Articular chondrocyte of knee joint (primary cell): ENCODE results near the gene AMIGO1. TPM values are rescaled to one million over a fixed set of nuclear protein-coding genes. Genes with fewer than 3 reads are reported as not detected.

Source experiments
- total RNA-seq: library from RNA; depleted of rRNA; stranded (reverse); fragments of >200 nt; gene quantifications from 2 replicates; pipeline ENCODE4 v1.2.3, GENCODE V29; 2012

AMIGO1 gene, protein sequence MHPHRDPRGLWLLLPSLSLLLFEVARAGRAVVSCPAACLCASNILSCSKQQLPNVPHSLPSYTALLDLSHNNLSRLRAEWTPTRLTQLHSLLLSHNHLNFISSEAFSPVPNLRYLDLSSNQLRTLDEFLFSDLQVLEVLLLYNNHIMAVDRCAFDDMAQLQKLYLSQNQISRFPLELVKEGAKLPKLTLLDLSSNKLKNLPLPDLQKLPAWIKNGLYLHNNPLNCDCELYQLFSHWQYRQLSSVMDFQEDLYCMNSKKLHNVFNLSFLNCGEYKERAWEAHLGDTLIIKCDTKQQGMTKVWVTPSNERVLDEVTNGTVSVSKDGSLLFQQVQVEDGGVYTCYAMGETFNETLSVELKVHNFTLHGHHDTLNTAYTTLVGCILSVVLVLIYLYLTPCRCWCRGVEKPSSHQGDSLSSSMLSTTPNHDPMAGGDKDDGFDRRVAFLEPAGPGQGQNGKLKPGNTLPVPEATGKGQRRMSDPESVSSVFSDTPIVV
- total RNA-seq: 2.1 and 2.5 TPM in 2 replicates

DNA sequence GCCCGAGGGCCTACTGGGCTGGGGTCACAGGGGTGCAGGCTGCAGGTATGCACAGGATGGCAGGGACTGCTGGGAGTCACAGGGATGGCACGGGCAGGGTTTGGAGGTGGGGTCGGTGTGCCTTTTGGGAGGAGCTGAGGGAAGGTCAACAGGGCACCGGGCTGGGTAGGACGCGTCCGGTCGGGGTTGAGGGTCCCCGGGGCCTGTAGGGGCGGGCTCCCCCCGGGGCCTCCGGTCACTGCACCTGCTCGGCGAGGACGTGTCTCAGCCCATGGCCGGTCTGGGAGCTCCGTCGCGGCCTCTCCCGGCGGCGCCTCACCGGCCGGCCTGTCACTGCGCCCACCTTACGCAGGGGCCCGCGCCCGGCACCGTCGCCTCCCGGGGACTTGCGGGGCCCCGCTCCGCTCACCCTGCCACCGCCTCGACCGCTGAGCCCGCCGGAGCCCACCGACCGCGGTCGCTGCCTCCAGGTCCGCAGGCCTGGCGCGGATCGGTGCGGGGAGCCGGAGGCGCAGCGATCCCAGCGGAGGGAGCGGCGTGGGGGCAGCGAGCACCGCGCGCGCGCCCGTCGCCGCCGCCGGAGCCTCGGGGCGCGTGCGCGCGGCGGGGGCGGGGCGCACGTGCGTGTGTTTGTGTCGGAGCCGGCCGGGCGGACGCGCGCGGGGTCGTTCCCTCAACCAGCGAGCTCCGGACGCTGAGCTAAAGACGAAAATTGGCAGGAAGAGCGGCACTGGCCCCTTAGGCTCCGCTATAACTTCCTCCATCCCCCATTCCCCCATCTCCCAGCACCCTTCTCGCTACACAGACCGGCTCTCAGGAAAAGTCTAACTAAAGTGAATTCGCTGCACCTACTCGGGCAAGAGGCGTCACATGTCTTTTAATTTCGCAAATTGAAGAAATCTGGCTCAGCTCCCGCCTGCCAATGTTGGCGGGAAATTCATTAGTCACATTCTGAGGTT, at the start of gene AMIGO1:
TSS of gene AMIGO1 (minus strand) at position 552 of the 959 bp plus-strand sequence. CDS start 815 bp downstream, outside the sequence.

DNA sequence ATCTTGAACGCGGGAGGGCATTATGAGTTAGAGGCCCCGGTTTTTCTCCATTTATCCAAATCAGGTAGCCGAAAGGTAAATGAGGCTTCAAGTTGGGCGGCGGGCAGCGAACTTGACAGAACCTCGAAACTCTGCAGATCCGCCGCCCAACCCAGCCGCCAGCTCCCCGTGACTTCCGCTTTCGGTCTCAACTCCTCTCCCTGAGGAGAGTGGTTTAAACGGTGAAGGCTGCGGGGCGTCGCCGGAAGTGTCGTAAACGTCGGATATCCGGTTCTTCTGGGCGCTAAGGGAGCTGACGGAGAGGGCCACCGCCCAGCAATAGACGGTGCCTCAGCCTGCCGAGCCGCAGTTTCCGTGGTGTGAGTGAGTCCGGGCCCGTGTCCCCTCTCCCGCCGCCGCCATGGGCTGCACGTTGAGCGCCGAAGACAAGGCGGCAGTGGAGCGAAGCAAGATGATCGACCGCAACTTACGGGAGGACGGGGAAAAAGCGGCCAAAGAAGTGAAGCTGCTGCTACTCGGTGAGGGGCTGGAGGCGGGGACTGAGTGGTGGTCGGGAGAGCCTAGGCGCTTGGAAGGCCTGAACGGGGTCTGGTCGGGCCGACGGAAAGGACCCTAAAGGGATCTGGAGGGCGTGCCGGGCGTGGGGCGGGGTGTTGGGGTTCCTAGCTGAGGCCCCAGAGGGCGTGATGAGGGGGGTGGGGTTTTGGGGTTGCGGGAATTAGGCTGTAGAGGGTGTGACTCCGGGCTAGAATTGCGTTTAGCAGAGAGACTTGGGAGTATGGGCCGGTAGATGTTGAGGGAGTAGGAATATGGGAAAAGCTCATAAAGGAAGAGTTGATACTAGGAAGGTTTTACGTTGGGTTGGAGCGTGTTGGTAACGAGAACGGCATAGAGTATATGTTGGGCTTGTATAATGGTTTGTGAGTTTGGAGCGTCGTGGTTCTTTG, 39.1 kb upstream of the AMIGO1 start, which contains the start of gene GNAI3:
TSS of gene GNAI3 (plus strand) at position 295 of the 947 bp plus-strand sequence. CDS start at position 401, 106 bp downstream.

DNA sequence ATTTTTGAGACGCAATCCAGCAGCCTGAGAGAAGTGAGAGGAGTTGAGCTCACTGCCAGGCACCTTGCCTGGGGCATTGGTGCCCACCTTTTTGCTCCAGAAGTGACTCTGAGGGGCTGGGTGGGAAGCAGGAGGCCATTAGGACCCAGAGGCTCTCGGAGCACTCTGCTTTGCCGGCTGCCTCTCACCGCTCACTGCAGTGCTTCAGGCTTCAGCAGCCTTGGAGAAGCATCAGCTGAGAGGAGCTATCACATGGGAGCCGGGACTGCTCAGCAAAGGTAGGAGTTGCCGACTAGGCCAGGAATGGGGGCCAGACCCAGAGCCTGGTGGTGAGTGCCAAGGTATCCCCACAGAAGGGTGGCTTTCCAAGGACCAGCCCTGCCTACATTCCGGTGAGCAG, 30.1 kb upstream of the AMIGO1 start, which contains the start of gene GPR61:
TSS of gene GPR61 (plus strand) at position 197 of the 400 bp plus-strand sequence. CDS start 3,151 bp downstream, outside the sequence.

GRCh38 chr1:109493805-109494539, 15.6 kb downstream of the AMIGO1 start, which contains the start of gene CYB561D1:
TSS of gene CYB561D1 (plus strand) at chr1:109494094. CDS start at chr1:109494140, 46 bp downstream.

GRCh38 chr1:109483672-109484518, 25.6 kb downstream of the AMIGO1 start, which contains the start of gene ATXN7L2:
TSS of gene ATXN7L2 (plus strand) at chr1:109483905. CDS start at chr1:109483954, 49 bp downstream.

GRCh38 chr1:109466452-109467300, 42.9 kb downstream of the AMIGO1 start, which contains the start of gene SYPL2:
TSS of gene SYPL2 (plus strand) at chr1:109466546. CDS start at chr1:109466844, 298 bp downstream.

Other genes with a start within 250 kb of the AMIGO1 start
- gene PSRC1, start 226.6 kb downstream of the AMIGO1 start, total RNA-seq: 11.5 and 18.4 TPM in 2 replicates
- gene MYBPHL, start 202.7 kb downstream of the AMIGO1 start, total RNA-seq: not detected in 2 replicates
- 18.4 and 20.1 TPM in 2 replicates for gene SORT1, start 111.8 kb downstream of the AMIGO1 start, total RNA-seq
- 53.7 and 75.5 TPM in 2 replicates for gene PSMA5, start 83.3 kb downstream of the AMIGO1 start, total RNA-seq
- gene SYPL2, start 43.2 kb downstream of the AMIGO1 start, total RNA-seq: 0.13 and 0.22 TPM in 2 replicates
- 1.6 and 2.4 TPM in 2 replicates for gene ATXN7L2, start 25.8 kb downstream of the AMIGO1 start, total RNA-seq
- 8.0 and 9.5 TPM in 2 replicates for gene CYB561D1, start 15.6 kb downstream of the AMIGO1 start, total RNA-seq
- under 0.01 TPM in 1 of 2 replicates, not detected in the other for gene GPR61, start 30.1 kb upstream of the AMIGO1 start, total RNA-seq
- gene GNAI3, start 38.9 kb upstream of the AMIGO1 start, total RNA-seq: 18.2 and 19.5 TPM in 2 replicates
- gene GNAT2, start 109.9 kb upstream of the AMIGO1 start, total RNA-seq: 0.13 and 0.22 TPM in 2 replicates
- gene AMPD2, start 110.1 kb upstream of the AMIGO1 start, total RNA-seq: 40.6 and 42.7 TPM in 2 replicates
- 12.3 and 13.9 TPM in 2 replicates for gene GSTM4, start 146.4 kb upstream of the AMIGO1 start, total RNA-seq
- gene GSTM2, start 158.3 kb upstream of the AMIGO1 start, total RNA-seq: 16.2 and 16.9 TPM in 2 replicates
- gene GSTM1, start 178.1 kb upstream of the AMIGO1 start, total RNA-seq: 19.2 TPM in 1 of 2 replicates, not detected in the other
- gene GSTM5, start 202.5 kb upstream of the AMIGO1 start, total RNA-seq: 7.8 and 9.1 TPM in 2 replicates
- 106 and 111 TPM in 2 replicates for gene GSTM3, start 231.3 kb upstream of the AMIGO1 start, total RNA-seq